H9 (cell line): ENCODE data around the gene CYCS. TPM values are rescaled to one million over a fixed set of nuclear protein-coding genes. Genes with fewer than 3 reads are reported as not detected.

Source experiments
- DNase-seq: peaks from one replicate; pipeline ENCODE4 v3.0.0-alpha.2; 2017
- H2AFZ ChIP-seq: one replicate; pipeline ENCODE4 v1.6.1; 2013; ENCODE audit warnings: mild to moderate bottlenecking, low read length, control low read depth, moderate library complexity
- H2AK5ac ChIP-seq: 2 replicates; pipeline ENCODE4 v1.6.1; 2013; ENCODE audit warnings: low read length, control low read depth, mixed read lengths; ENCODE audit not compliant: insufficient read length
- H2BK120ac ChIP-seq: one replicate; pipeline ENCODE4 v1.6.1; 2013; ENCODE audit warnings: low read depth, mild to moderate bottlenecking, low read length, control low read depth, inconsistent platforms; ENCODE audit not compliant: poor library complexity, severe bottlenecking
- H2BK12ac ChIP-seq: 2 replicates; pipeline ENCODE4 v1.6.1; 2013; ENCODE audit warnings: low read length, control low read depth, mixed read lengths, low read depth; ENCODE audit not compliant: insufficient read length
- H2BK15ac ChIP-seq: 2 replicates; pipeline ENCODE4 v1.6.1; 2013; ENCODE audit warnings: low read depth, low read length, control low read depth
- H2BK20ac ChIP-seq: one replicate; pipeline ENCODE4 v1.6.1; 2013; ENCODE audit warnings: low read depth, mild to moderate bottlenecking, low read length, control low read depth, inconsistent platforms; ENCODE audit not compliant: poor library complexity, severe bottlenecking
- H2BK5ac ChIP-seq: 2 replicates; pipeline ENCODE4 v1.6.1; 2013; ENCODE audit warnings: low read length, control low read depth, mixed read lengths; ENCODE audit not compliant: insufficient read length
- H3K14ac ChIP-seq: 2 replicates; pipeline ENCODE4 v1.6.1; 2013; ENCODE audit warnings: low read length, control low read depth; ENCODE audit not compliant: insufficient read depth
- H3K18ac ChIP-seq: 2 replicates; pipeline ENCODE4 v1.6.1; 2013; ENCODE audit warnings: low read depth, mild to moderate bottlenecking, mixed read lengths, low read length, control low read depth; ENCODE audit not compliant: insufficient read length
- H3K23ac ChIP-seq: 2 replicates; pipeline ENCODE4 v1.6.1; 2013; ENCODE audit warnings: low read length, control low read depth, mixed read lengths, low read depth; ENCODE audit not compliant: insufficient read length
- H3K23me2 ChIP-seq: 2 replicates; pipeline ENCODE4 v1.6.1; 2013; ENCODE audit warnings: low read depth, mild to moderate bottlenecking, mixed read lengths, low read length, control low read depth; ENCODE audit not compliant: insufficient read length, poor library complexity, severe bottlenecking
- H3K27ac ChIP-seq: 2 replicates; pipeline ENCODE4 v1.5.1; 2013; ENCODE audit warnings: low read length, control low read depth, mixed read lengths, low read depth; ENCODE audit not compliant: insufficient read length
- H3K27me3 ChIP-seq: 2 replicates; pipeline ENCODE4 v1.6.1; 2013; ENCODE audit warnings: low read length, control low read depth, inconsistent platforms; ENCODE audit not compliant: insufficient read depth
- H3K4ac ChIP-seq: 2 replicates; pipeline ENCODE4 v1.6.1; 2013; ENCODE audit warnings: low read depth, mild to moderate bottlenecking, control low read depth, inconsistent platforms, low read length, moderate library complexity
- H3K4me1 ChIP-seq: 2 replicates; pipeline ENCODE4 v1.6.1; 2013; ENCODE audit warnings: low read length, control low read depth, inconsistent platforms; ENCODE audit not compliant: insufficient read depth
- H3K4me2 ChIP-seq: 2 replicates; pipeline ENCODE4 v1.6.1; 2013; ENCODE audit warnings: low read length, control low read depth, mixed read lengths; ENCODE audit not compliant: insufficient read length, insufficient read depth
- H3K56ac ChIP-seq: 2 replicates; pipeline ENCODE4 v1.6.1; 2013; ENCODE audit warnings: low read depth, mild to moderate bottlenecking, mixed read lengths, low read length, control low read depth; ENCODE audit not compliant: insufficient read length
- H3K79me1 ChIP-seq: 2 replicates; pipeline ENCODE4 v1.6.1; 2013; ENCODE audit warnings: low read depth, mild to moderate bottlenecking, moderate library complexity, low read length, control low read depth, inconsistent platforms; ENCODE audit not compliant: insufficient read depth, poor library complexity, severe bottlenecking
- H3K79me2 ChIP-seq: 2 replicates; pipeline ENCODE4 v1.6.1; 2013; ENCODE audit warnings: low read length, control low read depth, inconsistent platforms; ENCODE audit not compliant: insufficient read depth
- H3K9ac ChIP-seq: 2 replicates; pipeline ENCODE4 v1.6.1; 2013; ENCODE audit warnings: low read length, control low read depth, mixed read lengths; ENCODE audit not compliant: insufficient read length; ENCODE audit errors: extremely low read depth
- H3K9me3 ChIP-seq: one replicate; pipeline ENCODE4 v1.6.1; 2013; ENCODE audit warnings: low read depth, low read length, inconsistent platforms; ENCODE audit not compliant: control insufficient read depth
- H3T11ph ChIP-seq: one replicate; pipeline ENCODE4 v1.6.1; 2013; ENCODE audit warnings: mild to moderate bottlenecking, low read length, control low read depth, inconsistent platforms
- H4K20me1 ChIP-seq: one replicate; pipeline ENCODE4 v1.6.1; 2013; ENCODE audit not compliant: control insufficient read depth, insufficient read length, insufficient read depth
- H4K5ac ChIP-seq: 2 replicates; pipeline ENCODE4 v1.6.1; 2013; ENCODE audit warnings: low read depth, mild to moderate bottlenecking, mixed read lengths, low read length, control low read depth; ENCODE audit not compliant: insufficient read length
- H4K8ac ChIP-seq: replicated peaks from 2 replicates; pipeline ENCODE4 v1.6.1; 2013; ENCODE audit warnings: low read length, control low read depth, mixed read lengths, low read depth; ENCODE audit not compliant: insufficient read length
- H4K91ac ChIP-seq: 2 replicates; pipeline ENCODE4 v1.6.1; 2013; ENCODE audit warnings: low read depth, mild to moderate bottlenecking, moderate library complexity, mixed read lengths, low read length, control low read depth; ENCODE audit not compliant: insufficient read length
- H3K27ac Mint-ChIP-seq, 3 experiments: 2 replicates in 2 of 3; 3 replicates in 1 of 3; pipeline ENCODE4 v1.8.0; 2020 to 2021; ENCODE audit warnings: mixed read lengths in 3 of 3, mild to moderate bottlenecking in 1 of 3, moderate library complexity in 1 of 3
- H3K27me3 Mint-ChIP-seq: 2 replicates; pipeline ENCODE4 v1.8.0; 2021; ENCODE audit warnings: low read depth, mild to moderate bottlenecking, moderate library complexity, mixed read lengths
- H3K36me3 Mint-ChIP-seq, 3 experiments: 2 replicates in 2 of 3; 3 replicates in 1 of 3; pipeline ENCODE4 v1.8.0; 2020 to 2021; ENCODE audit warnings: low read depth in 3 of 3, mixed read lengths in 3 of 3; ENCODE audit not compliant: insufficient read depth in 1 of 3
- H3K4me1 Mint-ChIP-seq, 2 experiments: 2 replicates each; pipeline ENCODE4 v1.8.0; 2020; ENCODE audit warnings: mixed read lengths in 2 of 2
- H3K4me3 Mint-ChIP-seq, 2 experiments: 2 replicates in 1 of 2; 3 replicates in 1 of 2; pipeline ENCODE4 v1.8.0; 2020 to 2021; ENCODE audit warnings: mild to moderate bottlenecking in 2 of 2, mixed read lengths in 2 of 2, moderate library complexity in 1 of 2
- H3K9me3 Mint-ChIP-seq, 2 experiments: 2 replicates in 1 of 2; 3 replicates in 1 of 2; pipeline ENCODE4 v1.8.0; 2020; ENCODE audit warnings: mild to moderate bottlenecking in 2 of 2, mixed read lengths in 2 of 2, moderate library complexity in 1 of 2
- CTCF ChIP-seq: fragments of 200-600 bp; sonication (generic); conservative IDR thresholded peaks from 3 replicates; pipeline ENCODE4 v1.8.0; 2021; ENCODE audit warnings: antibody characterized with exemption, mild to moderate bottlenecking
- WGBS: extraction: QIAGEN DNeasy Blood & Tissue Kit; methylation state at CpG from one replicate; pipeline ENCODE4 v1.1.7; 2013; ENCODE audit warnings: missing lambda C conversion rate, low lambda C conversion rate, mixed read lengths; ENCODE audit not compliant: insufficient read length; ENCODE audit errors: extremely low coverage; 5-methylcytosine and 5-hydroxymethylcytosine counted together
- total RNA-seq: library from RNA; stranded (reverse); gene quantifications from 2 replicates; pipeline ENCODE4 v1.2.1, GENCODE V29; 2021

Gene CYCS
- total RNA-seq, 1 experiment from 2014 or later: 209 TPM

GRCh38 chr7:25168145-25168544, 43.1 kb upstream of the CYCS start:
- Histone ChIP-seq H4K5ac (no peak overlapping the region), H3K56ac (no peak overlapping the region), H3K4me1 (peaks cover 4% of the 10 kb centered on the region), H3K23ac (no peak overlapping the region), H4K8ac (no peak overlapping the region), H3K9me3 (no peaks in the 10 kb centered on the region), H3K9ac (no peak overlapping the region), H2BK12ac (no peak overlapping the region), H3K27ac (no peak overlapping the region), H2AK5ac (no peak overlapping the region), H2BK120ac (no peak overlapping the region), H3K79me1 (no peaks in the 10 kb centered on the region), H3K27me3 (no peaks in the 10 kb centered on the region), H3K4ac (no peak overlapping the region), H3T11ph (no peak overlapping the region), H3K18ac (no peak overlapping the region), H2AFZ (no peak overlapping the region), H2BK5ac (no peak overlapping the region), H3K23me2 (no peaks in the 10 kb centered on the region), H2BK15ac (no peak overlapping the region), H3K4me2 (no peak overlapping the region), H2BK20ac (no peak overlapping the region), H4K91ac (no peak overlapping the region), H3K79me2 (no peaks in the 10 kb centered on the region), H3K14ac (no peak overlapping the region), H4K20me1 (no peaks in the 10 kb centered on the region)
- H3K4me1 Mint-ChIP-seq: peaks cover 24% of the 10 kb centered on the region in 2 experiments
- H3K4me3 Mint-ChIP-seq: no peak overlapping the region
- no peak for TF ChIP-seq CTCF
- no CpG with 5 or more reads among the region's 4 CpGs for WGBS
- DNase-seq: no peak
- H3K36me3 Mint-ChIP-seq: peaks cover 3 to 6% (median 4%) of the 10 kb centered on the region in 3 experiments; a peak in 5 of 7 replicates
- no peaks in the 10 kb centered on the region; the same call in 1 of the 2 replicates for H3K27me3 Mint-ChIP-seq
- H3K27ac Mint-ChIP-seq: no peak overlapping the region
- peaks cover 0 to 7% of the 10 kb centered on the region in 2 experiments; a peak in 2 of 5 replicates for H3K9me3 Mint-ChIP-seq
